Stimulated activated CD8-positive, alpha-beta memory T cell treated with anti-CD3 and anti-CD28 coated beads, Interleukin-7, amount 100 ng/mL, for 1 hour (primary cell): ENCODE data around the gene COASY.
"Not testable (repeated sequence)": the region's sequence is repeated elsewhere in the genome, so short reads cannot be mapped to it uniquely, and the experiment has no call there.

Experiments used
- DNase-seq, 2 donors: peaks; one replicate each; pipeline ENCODE4 v3.0.0-alpha.2; 2020; ENCODE audit warnings: low read depth in 2 of 2

The COASY gene

DNA sequence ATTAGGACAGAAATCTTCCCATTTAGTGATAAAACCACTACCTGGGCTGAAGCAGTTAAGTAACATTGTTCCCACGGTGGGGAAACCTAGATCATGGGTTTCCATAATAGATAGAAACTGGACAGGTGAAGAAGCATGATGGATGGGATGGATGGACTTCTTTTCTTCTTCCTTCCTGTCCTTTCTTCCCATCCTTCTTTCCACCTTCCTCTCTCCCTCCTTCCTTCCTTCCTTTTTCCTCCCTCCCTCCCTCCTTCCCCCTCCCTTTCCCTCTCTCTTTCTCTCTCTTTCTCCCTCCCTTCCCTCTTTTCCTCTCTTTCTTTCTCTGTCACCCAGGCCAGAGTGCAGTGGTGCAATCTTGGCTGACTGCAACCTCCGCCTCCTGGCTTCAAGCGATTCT, 12.5 kb downstream of the COASY start:
- no peak for DNase-seq

DNA sequence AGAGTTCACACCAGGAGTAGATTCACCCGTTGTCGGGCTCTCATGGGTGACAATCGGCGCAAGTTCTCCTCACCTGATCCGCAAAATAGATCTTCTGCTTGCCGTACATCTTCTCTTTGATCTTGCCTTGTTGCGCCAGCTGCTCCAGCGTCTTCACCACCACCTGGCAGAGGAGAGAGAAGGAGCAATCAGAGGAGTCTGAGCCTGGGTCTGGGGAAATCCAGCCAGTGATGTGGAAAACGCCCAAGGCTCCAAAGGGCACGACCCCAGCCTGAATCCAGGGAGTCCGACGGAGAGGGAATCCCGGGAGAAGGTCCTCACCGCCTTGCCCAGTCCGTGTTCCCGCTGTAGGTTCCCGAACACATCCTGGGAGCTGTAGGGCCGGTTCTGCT, 15.2 kb downstream of the COASY start:
- DNase-seq = no peak

DNA sequence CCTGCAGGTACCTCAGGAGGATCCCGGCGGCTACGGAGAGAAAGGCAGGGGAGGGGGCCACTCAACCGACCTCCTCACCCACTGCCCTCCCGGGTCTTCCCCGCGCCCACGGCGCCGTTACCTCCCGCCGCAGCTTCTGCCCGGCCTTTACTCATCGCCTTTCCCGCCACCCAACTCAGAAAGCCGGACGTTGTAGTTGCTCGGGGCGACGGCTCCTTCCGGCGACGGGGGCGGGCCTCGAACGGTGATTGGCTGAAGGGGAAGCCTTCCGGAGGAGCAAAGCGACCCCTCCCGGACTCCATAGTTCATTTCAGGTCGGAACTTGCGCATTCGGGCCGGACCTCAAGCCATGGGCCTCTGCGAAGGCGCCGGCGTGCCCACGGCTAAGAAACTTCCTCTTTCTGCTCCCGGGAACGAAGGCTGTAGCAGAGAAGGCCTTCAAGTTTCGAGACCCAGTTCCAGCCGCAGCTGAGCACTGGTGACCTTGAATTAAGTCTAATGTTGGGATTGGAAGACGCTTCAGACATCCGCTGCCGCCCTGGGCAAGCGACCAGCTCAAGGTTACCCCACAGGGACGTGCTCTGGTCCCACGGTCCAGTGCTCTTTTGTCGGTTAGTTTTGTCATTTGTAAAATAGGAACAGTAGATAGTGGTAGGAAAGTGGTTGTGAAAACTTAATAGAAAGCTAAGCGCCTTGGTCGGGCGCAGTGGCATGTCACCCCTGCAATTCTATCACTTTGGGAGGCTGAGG, 15.8 kb downstream of the COASY start, which contains the start of gene PSMC3IP:
Gene PSMC3IP (minus strand): TSS at position 198 of the 750 bp plus-strand sequence. CDS start 43 bp downstream, at position 155.
- peak; percentile 73 to 84 for DNase-seq

DNA sequence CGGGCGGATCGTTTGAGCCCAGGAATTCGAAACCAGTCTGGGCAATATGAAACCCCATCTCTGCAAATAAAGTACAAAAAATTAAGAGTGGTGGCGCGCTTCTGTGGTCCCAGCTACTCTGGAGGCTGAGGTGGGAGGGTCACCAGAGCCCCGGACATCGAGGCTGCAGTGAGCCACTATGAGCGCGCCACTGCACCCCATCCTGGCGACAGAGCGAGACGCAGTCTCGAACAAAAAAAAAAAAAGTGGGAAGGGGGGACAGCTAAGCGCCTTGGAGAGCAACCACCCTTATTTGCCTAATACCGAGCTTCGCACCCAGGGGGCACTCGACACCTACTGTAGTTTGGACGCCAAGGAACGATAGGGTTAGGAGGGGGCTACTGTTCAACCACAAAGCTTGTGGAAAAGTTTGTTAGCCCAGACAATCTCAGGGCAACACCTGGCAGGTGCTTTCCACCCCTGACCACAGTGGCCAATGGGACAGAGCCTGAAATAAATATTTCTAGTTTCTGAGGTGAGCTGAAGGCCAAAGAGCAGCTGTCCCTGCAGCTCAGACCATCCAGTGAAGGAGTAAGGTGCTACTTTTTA, 16.4 kb downstream of the COASY start:
- DNase-seq = peak in 1 of 2 donors; percentile 53

DNA sequence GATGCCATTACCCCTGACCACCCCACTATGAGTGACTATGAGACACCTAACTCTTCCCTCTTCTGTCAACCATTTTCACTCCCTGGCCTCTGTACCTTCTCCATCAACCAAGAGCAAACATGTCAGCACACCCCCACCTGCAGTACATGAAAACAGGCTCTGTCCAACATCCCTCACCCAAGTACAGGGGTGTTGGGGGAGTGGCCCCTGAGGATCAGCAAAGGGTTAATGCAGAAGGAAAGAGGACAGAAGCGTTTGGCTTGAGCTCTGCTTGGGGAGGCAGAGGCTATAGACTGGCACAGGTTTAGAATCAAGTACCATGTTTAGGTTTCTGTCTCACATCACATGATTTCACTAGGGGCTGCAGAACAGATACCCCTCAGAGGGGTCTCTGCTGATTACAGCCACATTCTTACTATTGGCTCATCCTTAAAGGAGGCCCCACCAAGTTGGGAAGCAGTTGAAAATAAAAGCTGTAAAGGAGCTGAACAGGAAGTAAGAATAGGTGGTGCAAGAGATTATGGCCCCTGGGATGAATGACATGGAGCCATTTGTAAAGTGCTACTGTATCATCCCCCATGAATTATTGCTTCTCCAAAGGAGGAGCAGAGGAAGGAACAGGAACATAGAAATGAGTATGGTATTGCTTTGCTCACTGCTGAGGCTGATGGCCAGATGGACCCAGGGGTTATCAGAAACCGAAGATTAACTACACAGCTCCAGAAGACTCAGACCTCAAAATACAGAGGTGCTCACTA, 18.0 kb downstream of the COASY start:
- DNase-seq = no peak

DNA sequence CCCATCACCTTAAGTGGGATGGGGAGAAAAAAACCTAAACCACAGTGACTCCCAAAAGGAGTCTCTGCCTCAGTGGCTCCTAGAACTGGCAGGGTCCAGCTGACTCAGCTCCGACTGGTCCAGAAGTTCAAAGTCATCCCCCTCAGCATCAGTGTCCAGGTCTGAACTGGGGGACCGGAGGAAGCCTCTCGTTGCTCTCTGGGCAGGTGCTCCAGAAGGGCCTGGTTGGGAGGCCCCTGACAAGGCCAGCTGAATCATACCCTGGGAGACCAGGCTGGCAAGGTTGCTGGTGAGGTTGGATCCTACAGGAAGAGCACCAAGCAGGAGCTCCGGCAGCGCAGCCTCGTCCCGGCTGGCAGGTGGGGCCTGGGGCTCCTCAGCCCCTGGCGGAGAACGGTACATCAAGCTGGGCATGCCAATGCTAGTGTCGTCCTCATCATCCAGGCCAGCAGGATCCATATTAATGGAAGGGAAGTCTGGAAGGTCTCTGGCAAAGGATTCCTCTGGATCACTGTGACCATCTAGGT, 19.9 kb downstream of the COASY start:
- no peak for DNase-seq

DNA sequence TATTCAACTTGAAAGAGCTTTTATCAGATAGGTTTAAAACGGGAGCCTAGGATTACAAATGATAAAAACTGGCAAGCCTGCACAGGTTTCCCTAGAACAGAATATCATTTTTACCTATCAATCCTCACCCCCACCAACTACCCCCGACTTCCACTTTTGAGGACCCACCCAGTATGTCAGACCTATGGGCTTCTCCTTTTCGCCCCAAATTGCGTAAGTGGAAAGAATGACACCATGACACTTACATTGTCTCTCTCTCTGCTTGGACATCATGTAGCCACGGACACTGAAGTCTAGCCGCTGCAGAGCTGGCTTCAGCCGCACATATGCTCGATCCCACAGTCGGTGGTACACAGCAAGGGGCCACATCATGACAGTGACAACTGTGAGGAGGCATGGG, 22.9 kb downstream of the COASY start:
- DNase-seq = no peak

DNA sequence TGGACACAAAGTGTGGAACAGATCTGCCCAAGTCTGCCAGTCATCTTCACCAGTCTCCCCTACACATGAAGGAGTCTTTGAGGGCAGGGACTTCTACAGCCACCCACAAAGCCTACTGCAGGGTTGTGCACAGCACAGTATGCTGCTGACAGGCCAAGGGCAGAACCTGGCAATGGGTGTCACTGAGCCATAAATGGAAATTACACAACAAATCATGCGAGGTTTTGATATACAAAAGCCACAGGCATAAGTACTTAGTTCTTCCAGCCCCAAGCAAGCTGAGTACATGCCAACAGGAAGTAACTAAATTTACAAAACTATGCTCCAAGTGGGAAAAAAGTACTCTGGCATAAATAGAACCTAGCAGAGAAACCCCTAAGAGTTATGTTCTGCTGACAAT, 23.4 kb downstream of the COASY start:
- no peak for DNase-seq

DNA sequence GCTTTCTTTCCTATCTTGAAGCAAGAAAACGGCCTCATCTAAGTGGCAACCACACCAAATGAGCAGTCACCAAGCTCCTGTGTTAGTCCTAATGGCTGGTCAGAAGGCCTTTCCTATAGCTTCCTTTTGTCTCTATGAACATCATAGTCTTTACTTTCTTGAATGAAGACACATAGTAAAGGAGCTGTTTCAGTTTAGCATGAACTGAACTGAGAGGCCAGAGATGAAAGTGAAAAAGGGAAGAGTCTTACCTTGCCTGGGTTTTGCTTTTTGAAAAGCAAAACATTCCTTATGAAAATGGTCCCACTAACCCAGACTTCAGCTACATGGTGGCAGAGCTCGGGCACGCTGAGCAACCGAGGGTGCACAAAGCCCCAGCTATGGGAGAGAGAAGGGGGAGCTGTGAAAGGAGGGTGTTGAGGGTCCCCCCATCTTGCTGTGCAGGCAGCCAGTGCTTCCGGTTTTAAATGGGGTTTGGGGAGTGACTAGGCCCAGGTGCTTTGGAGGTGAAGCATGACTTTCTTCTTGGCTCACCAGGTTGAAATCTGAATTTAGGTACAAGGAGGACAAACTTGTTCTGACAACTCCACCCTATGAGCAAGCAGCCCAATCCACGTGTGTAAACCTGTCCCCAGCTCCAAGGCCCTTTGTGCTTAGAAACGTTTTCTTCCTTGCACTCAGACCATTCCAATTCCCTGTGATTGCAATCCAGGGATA, 24.7 kb downstream of the COASY start:
- DNase-seq = no peak

DNA sequence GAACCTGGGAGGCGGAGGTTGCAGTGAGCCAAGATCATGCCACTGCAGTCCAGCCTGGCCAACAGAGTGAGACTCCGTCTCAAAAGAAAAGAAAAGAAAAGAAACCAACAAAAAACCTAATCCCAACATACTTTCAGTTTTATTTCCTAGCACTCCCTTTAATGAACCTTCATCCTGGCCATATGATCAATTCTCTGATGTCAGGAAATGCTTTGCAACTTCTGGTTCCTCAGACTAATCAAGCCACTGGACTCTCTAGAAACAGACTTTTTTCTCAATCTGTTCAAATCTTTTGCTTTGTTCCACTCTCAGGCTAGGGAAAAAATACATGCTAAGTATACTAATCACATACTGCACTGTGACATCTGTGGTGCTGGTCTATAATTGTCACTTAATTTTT, 28.9 kb downstream of the COASY start:
- DNase-seq = no peak

DNA sequence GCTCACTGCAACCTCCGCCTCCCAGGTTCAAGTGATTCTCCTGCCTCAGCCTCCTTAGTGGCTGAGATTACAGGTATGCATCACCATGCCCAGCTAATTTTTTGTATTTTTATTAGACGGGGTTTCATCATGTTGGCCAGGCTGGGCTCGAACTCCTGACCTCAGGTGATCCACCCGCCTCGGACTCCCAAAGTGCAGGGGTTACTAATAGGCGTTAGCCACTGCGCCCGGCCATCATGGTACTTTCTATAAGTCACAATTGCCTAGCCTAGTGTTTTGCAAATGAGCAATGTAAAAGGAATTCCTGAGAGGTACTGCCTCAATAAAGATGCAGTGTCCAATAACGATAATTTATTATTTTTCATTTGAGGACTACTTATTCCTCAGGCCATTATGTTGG, 29.5 kb downstream of the COASY start:
- DNase-seq = no peak

DNA sequence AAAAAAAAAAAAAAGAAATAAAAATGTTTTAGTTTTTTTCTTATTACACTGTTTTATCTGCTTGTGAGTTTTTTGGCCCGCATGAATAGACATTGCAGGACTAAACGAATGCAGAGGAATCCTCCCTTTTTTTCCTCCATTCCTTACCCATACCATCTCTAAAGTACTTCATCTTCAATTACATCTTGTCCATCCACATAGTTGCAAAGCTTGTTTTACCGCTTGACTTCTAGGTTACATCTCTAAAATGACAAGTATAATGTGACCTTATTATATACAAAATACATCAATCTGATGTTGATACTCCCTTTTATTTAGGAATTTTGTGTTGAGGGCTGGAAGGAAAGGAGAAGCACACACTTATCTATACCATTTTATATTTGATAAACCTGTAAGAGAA, 34.4 kb downstream of the COASY start:
- DNase-seq = no peak

DNA sequence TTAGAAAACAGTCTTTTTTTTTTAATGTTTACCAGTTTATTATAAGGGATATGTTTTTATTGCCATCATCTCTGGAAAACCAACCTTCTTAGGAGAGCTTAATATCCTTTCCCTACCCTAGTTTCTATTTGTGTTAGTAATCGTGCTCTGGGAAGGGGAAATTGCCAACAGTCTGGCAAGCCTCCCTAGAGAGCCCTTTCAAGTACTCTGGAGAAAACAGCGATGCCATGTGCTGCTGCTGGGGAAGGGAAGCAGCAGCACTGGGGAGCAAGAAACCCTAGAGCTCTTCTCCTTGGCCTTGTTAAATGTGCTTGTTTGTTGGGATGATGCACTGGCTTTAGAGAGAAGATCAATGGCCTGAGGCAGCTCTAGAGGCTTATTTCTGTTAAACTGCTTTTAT, 37.0 kb downstream of the COASY start:
- no peak for DNase-seq

DNA sequence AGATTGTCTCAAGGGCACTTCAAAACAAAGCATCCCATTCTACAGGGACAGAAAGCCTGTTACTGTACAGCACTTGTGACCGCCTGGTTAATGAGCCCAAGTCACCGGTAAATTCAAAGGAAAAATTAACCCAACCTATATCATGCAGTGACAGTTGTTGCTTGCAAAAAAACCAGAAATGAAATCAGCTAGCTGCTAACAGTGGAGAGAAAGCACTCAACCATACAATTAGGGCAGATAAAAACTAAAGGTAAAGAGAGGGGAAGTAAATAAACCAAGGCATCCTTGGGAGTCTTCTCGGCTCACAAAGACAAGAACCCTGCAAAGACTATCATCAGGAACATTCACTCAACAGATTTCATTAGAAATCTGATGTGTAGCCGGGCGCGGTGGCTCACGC, 41.4 kb downstream of the COASY start:
- no peak for DNase-seq

DNA sequence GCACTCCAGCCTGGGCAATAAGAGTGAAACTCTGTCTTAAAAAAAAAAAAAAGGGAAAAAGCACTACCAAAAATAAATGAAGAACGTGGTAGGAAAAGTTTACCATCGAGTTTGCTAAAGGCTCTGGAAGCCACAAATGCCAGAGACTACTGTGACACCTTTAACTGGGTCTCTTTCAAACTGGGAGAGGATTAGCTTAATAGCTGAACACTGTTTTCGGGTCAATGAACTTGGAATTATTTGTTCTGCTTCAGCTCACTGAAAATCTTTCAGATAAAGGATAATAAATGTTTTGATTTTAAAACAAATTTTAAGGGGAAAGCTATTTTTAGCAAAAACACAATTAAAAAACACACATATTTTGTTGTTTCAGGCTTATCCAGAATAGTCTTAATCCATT, 45.8 kb downstream of the COASY start:
- DNase-seq = no peak

DNA sequence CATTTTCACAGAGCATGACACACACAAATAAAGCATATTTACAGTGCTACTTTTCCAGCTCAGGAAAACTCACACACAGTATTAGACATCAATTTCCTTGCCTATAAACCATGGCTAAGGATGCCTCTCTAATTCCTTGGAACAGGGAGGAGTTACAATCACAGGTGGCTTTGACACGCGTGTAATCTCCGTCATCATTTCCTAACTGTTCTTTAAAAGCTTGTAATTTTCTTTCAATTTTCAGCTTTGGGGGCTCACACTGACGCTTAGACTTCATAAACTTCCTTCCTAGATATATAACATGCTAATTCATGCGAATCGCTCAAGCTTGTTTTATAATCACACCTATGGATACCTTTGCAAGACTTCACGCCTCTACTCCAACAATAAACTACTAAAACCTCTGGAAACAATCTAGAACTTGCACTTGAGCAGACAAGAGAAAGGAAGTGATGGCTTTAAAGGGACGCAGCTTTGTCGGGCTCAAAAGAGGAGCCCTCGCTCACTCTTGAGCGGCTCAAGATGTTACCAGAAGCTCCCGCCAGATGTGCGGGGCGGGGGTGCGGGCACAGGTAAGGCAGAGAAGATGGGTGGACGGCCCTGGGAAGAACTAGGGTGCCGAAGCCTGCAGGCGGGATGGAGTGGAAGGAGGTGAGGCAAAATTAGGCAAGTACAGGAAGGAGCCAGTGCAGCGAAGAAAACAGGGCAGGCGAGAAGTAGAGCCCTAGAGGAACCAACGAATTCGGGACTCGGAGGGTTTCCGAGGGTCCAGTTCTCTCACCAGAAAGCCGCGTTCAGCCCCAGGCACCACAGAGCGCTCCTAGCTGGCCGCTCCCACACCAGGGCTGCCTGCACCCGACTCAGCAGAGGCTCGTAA, 46.6 kb downstream of the COASY start:
- DNase-seq = no peak

DNA sequence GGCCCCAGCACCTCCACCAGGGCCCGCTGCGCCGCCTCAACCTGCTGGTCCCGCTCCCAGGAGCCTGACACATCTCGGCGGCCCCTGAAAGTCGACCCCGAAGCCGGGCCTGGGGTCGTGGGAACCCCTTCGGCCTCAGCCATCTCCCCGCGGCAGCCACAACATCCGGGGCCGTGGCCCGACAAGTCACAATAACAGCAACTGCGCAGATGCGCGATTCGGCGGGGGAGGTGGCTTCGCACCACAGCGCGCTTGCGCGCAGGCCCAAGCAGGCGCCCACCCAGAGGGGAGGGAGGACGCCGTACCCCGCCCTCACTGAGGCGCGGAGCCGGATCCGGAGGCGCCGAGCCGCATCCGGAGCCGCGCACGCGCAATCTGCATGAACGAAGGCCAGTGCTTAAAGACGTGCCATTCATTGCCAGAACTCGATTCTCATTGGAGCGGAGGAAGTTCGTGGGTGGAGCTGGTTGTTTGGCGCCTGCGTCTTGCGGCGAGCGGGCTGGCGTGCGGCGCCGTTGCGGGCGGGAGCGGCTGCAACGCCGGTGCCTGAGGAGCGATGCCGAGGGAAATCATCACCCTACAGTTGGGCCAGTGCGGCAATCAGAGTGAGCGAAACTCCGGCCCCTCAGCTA, 47.4 kb downstream of the COASY start, which contains the start of the genes RETREG3 and TUBG1:
Gene RETREG3 (minus strand): TSS at position 193 of the 632 bp plus-strand sequence. CDS start 50 bp downstream, at position 143.
Gene TUBG1 (plus strand): TSS at position 502 of the 632 bp plus-strand sequence. CDS start 55 bp downstream, at position 557.
- DNase-seq = peak; percentile 98 to 99

DNA sequence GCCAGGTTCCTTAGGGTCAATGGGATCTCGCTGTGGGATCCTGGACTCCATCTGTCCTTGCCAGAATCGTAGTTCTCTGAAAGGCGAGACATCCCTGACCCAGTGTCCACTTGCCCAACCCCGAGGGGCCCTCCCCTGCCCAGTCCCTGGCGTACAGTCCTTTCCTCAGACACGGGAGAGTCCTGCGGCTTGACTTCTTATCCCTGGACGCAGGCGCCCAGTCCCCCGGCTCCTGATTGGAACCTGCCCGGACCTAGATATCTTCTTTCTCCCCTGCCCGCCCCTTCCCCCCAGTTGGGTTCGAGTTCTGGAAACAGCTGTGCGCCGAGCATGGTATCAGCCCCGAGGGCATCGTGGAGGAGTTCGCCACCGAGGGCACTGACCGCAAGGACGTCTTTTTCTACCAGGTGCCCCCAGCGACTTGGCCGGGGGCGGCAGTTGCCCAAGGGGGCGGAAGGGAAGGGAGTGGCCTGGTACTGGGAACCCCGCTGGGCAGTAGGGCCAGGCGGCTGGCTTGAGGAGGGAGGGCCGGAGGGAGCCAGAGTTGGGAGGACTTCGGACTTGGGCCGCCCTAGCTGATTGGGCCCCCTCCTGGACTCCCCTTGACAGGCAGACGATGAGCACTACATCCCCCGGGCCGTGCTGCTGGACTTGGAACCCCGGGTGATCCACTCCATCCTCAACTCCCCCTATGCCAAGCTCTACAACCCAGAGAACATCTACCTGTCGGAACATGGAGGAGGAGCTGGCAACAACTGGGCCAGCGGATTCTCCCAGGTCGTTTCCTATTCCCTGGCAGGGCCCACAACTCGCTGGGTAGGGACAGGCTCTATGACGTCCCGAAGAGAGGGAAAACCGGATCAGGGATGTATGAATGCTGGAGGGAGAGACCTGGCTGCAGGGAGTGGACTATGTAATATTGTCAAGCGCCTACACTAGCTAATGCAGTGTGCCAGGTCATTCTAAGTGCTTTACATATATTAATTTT, 48.2 kb downstream of the COASY start:
- DNase-seq = not testable (repeated sequence)

DNA sequence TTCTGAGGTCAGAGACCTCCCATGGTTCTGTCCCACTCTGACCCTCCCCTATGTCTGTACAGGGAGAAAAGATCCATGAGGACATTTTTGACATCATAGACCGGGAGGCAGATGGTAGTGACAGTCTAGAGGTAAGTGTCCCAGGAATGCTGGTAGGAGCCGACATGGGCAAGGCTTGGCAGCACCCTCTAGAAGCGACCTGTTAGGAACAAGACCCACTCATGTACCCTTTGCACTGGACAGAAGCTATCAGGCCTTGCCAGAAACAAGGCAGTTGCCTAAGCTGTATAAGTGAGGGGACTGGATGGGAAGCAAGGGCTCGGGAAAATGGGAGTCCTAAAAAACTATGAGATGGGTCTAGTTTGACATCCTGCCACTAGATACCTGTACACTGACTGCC, 50.1 kb downstream of the COASY start:
- DNase-seq = no peak
